Measurements from ENCODE around the gene ELMO1.
"Not testable (repeated sequence)": the region's sequence is repeated elsewhere in the genome, so short reads cannot be mapped to it uniquely, and the experiment has no call there.

ELMO1 gene

GRCh38 chr7:37162106-37162505 is 286.6 kb downstream of the ELMO1 start:
- no peak for FAIRE-seq

GRCh38 chr7:37160656-37161055 is 288.0 kb downstream of the ELMO1 start:
- FAIRE-seq: no peak

GRCh38 chr7:37153376-37153775 is 295.3 kb downstream of the ELMO1 start:
- no peak for FAIRE-seq

GRCh38 chr7:37151741-37152413 is 296.8 kb downstream of the ELMO1 start:
- no peak for FAIRE-seq

- FAIRE-seq: no peak
Measured at GRCh38 chr7:37150856-37151255, 297.8 kb downstream of the ELMO1 start.

- no peak for FAIRE-seq
Measured at GRCh38 chr7:37150180-37150579, 298.5 kb downstream of the ELMO1 start.

GRCh38 chr7:37149773-37150124 is 298.9 kb downstream of the ELMO1 start:
- no peak for FAIRE-seq

- FAIRE-seq: no peak
Measured at GRCh38 chr7:37149051-37149772, 299.5 kb downstream of the ELMO1 start.

- FAIRE-seq: no peak
Measured at GRCh38 chr7:37145682-37146081, 303.0 kb downstream of the ELMO1 start.

GRCh38 chr7:37144423-37144822 is 304.2 kb downstream of the ELMO1 start:
- no peak for FAIRE-seq

GRCh38 chr7:37142958-37143357 is 305.7 kb downstream of the ELMO1 start:
- no peak for FAIRE-seq

- FAIRE-seq: no peak
Measured at GRCh38 chr7:37141742-37142141, 306.9 kb downstream of the ELMO1 start.

GRCh38 chr7:37133902-37134301 is 314.8 kb downstream of the ELMO1 start:
- not testable (repeated sequence) for FAIRE-seq

- no peak for FAIRE-seq
Measured at GRCh38 chr7:37131855-37132254, 316.8 kb downstream of the ELMO1 start.

- no peak for FAIRE-seq
Measured at GRCh38 chr7:37129035-37129425, 319.6 kb downstream of the ELMO1 start.

- FAIRE-seq: no peak
Measured at GRCh38 chr7:37128327-37129034, 320.2 kb downstream of the ELMO1 start.

GRCh38 chr7:37119296-37119860 is 329.3 kb downstream of the ELMO1 start:
- FAIRE-seq: no peak

- no peak for FAIRE-seq
Measured at GRCh38 chr7:37118004-37118403, 330.7 kb downstream of the ELMO1 start.

- no peak for FAIRE-seq
Measured at GRCh38 chr7:37117292-37117691, 331.4 kb downstream of the ELMO1 start.

GRCh38 chr7:37116093-37116701 is 332.5 kb downstream of the ELMO1 start:
- FAIRE-seq: no peak

- no peak for FAIRE-seq
Measured at GRCh38 chr7:37113661-37114355, 334.9 kb downstream of the ELMO1 start.

GRCh38 chr7:37112876-37113275 is 335.8 kb downstream of the ELMO1 start:
- FAIRE-seq: no peak

GRCh38 chr7:37112218-37112617 is 336.4 kb downstream of the ELMO1 start:
- FAIRE-seq: no peak
